HG03196 (cell line): Measurements from ENCODE around the gene ERO1B.

Experiments used
- ATAC-seq: cut with Tn5 transposase; IDR thresholded peaks from one replicate; pipeline ENCODE4 v1.9.1; 2021; ENCODE audit not compliant: unreplicated experiment

ERO1B gene

GRCh38 chr1:236253918-236254637 lies 27.7 kb downstream of the ERO1B start:
- ATAC-seq = no peak

GRCh38 chr1:236253119-236253518 lies 28.6 kb downstream of the ERO1B start:
- no peak for ATAC-seq

DNA sequence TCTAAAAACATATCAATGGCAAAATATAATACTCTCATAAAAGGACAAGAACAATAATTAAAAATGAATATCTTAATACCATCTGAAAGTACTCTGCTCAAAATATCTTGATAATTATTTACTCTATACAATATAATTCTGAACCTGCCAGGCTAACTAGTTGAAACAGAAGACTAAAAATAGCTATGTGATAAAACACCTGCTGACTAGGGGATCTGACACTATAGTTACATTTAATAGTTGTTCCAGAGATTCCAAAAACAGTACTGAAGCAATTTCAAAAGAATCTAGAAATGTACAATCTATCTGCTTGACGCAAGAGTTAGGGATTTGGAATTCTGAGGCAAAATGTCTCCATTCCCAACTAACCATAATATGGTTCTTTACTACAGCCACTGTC lies 30.2 kb downstream of the ERO1B start:
- no peak for ATAC-seq

DNA sequence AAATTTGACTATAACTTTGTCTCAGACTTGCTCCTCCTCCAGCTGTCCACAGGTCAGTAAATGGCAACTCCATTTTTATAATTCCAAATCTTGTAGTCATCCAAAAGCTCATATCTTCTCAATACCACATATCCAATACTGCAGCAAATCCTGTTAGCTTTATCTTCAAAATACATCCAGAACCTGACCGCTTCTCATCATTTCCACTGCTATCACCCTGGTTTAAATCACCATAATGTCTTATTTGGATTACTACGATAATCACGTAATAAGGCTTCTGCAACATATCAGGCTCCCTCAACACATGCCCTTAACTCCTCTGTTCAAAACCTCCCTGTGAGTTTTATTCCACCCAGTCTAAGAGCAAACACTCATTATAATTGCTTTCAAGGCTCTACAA lies 34.5 kb downstream of the ERO1B start:
- ATAC-seq = no peak

DNA sequence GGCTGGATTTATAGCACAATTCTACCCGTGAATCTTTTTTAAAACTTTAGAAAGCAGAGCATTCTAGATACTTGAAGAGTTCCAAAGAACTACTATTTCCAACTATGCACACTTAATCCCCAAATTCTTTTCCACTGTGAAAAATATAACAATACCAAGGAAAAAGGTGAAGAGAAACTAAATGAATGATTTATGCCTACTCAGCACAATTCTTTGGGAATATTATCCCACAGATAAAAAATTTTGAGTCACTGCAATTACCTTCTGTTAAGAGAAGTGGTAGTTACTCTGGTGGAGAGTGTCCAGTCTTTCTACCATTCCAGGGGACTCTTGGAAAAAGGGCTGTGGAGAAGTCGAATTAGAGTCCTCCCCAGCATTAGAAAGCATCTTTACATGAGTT lies 39.2 kb downstream of the ERO1B start:
- ATAC-seq = no peak

GRCh38 chr1:236240675-236241074 lies 41.1 kb downstream of the ERO1B start:
- no peak for ATAC-seq

DNA sequence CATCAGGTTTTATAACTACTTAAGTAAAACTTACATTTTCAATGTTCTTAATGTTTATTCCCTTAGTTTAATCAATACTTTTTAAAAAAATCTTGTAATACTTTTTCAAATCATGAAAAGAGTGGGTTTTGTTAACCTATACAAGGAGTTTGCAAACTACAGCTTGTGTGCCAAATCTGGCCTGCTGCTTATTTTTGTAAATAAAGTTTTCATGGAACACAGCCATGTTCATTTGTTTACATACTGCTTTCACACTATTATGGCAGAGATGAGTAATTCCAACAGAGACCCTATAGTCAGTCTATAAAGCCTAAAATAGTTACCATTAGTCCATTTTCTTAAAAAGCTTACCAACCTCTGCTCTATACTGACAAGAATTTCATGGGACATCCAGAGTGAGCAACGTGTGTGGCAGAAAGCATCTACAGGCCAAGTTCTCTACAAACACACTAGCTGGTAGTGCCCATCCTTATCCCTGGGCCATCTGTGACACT lies 42.6 kb downstream of the ERO1B start:
- ATAC-seq = no peak

DNA sequence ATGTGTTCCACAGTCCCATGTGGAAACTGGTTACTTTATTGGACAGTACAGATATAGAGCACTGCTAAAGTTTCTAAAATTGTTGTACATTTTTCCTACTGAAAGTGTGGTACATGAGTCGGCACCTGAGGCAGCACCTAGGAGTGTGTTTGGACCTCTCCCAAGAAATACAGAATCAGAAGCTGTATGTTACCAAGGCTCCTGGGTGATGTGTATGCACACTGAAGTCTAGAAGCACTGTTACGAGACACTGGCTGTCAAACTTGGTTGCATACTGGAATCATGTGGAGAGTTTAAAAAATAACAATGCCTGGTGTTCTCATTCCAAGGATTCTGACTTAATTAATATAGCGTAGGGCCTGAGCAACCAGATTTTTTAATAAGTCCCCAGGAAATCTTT lies 46.6 kb downstream of the ERO1B start:
- no peak for ATAC-seq

- no peak for ATAC-seq
Measured at GRCh38 chr1:236228411-236228810, 53.3 kb downstream of the ERO1B start.

DNA sequence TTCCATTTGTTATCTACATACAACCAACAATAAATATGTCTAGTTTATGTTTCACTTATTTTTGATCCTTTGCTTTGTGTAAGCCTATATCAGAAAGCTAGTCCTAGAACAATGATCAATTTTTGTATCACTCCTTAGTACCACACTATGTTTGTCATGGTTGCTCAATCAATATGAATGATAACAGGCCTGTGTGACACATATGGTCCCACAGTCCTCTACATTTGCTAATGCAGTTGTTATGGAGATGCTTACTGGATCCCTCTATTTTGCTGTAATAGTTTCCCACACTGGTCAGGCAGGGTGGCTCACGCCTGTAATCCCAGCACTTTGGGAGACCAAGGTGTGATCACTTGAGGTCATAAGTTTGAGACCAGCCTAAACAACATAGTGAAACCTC lies 59.1 kb downstream of the ERO1B start:
- no peak for ATAC-seq

GRCh38 chr1:236220473-236220872 lies 61.3 kb downstream of the ERO1B start:
- no peak for ATAC-seq

GRCh38 chr1:236214761-236215160 lies 67.0 kb downstream of the ERO1B start:
- ATAC-seq = no peak

- no peak for ATAC-seq
Measured at GRCh38 chr1:236213534-236213933, 68.2 kb downstream of the ERO1B start.

DNA sequence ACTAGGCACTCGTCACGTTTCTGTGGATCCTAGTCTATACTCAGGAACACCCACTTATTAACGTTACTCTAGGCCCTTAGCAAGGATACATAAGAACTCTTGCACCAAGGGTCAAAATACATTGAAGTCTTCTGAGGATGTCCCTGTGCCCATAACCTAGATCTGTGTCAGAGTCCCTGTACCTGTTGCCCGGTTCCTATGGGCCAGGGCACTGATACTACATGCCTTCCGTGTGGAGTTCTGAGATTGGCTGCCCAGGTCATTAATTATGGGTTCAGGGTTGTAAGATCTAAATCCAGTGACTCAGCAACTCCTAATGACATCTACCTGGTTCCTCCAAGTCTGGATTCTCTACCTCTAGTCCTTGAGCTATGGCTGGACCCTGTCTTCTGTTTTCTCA lies 69.9 kb downstream of the ERO1B start:
- ATAC-seq = no peak

- no peak for ATAC-seq
Measured at GRCh38 chr1:236209713-236210112, 72.0 kb downstream of the ERO1B start.

GRCh38 chr1:236209185-236209584 lies 72.6 kb downstream of the ERO1B start:
- no peak for ATAC-seq

DNA sequence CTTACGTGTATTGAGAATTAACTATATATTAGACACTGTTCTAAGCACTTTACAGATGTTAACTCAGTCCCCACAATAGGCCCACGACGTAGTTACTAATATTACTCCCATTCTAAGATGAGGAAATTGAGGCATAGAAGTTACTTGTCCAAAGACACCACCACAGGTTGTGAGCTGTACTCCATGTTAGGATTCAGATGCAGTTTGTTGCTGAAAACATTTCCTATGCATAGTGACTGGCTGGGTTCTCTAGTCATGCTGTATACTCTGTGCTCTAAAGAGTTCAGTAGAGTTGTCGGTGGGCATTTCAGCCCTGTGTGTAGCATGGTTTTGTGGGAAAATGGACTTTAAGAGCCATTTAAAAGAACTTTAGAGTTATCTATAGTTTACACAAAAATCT lies 74.2 kb downstream of the ERO1B start:
- ATAC-seq = no peak

GRCh38 chr1:236207121-236207520 lies 74.6 kb downstream of the ERO1B start:
- ATAC-seq = no peak

GRCh38 chr1:236206548-236206947 lies 75.2 kb downstream of the ERO1B start:
- no peak for ATAC-seq

GRCh38 chr1:236204656-236205055 lies 77.1 kb downstream of the ERO1B start:
- ATAC-seq = no peak

DNA sequence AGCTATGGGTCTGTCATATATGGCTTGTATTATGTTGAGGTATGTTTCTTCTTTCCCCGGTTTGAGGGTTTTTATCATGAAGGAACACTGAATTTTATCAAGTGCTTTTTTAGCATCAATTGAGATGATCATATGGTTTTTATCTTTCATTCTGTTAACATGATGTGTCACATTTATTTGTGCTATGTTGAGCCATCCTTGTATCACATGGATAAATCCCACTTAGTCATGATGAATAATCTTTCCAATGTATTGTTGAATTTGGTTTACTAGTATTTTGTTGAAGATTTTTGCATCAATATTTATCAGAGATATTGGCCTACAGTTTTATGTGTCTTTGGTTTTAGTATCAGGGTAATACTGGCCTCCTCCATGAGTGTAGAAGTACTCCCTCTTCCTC lies 77.7 kb downstream of the ERO1B start:
- ATAC-seq = no peak

DNA sequence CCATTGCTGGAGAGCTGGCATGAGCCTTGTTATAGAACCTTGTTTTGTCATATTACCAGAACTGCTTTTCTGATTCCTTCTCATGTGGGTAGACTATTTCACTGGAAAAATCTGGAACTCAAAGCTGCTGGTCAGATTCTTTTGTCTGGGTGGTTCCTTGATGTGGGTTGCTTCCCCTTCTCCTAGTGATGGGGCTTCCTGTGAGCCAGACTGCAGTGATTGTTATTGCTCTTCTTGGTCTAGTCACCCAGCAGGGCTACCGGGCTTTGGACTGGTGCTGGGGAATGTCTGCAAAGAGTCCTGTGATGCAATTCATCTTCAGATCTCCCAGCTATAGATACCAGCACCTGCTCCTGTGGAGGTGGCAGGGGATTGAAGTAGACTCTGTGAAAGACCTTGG lies 80.0 kb downstream of the ERO1B start:
- no peak for ATAC-seq

DNA sequence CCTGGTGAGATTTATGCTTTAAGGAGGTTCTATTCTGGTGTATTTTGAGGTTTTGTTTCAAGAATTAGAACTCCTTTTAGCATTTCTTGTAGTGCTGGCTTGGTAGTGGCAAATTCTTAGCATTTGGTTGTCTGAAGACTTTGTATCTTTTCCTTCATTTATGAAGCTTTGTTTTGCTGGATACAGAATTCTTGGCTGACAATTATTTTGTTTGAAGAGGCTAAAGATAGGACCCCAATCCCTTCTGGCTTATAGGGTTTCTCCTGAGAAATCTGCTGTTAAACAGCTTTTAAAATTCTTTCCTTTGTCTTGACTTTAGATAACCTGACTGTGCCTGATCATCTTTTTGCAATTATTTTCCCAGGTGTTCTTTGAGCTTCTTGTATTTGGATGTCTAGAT lies 80.8 kb downstream of the ERO1B start:
- ATAC-seq = no peak
